H9 (cell line): ENCODE results near the gene APBB2. TPM values are rescaled to one million over a fixed set of nuclear protein-coding genes. Genes with fewer than 3 reads are reported as not detected.

Experiments
- DNase-seq: peaks from one replicate; pipeline ENCODE4 v3.0.0-alpha.2; 2017
- H2AFZ ChIP-seq: one replicate; pipeline ENCODE4 v1.6.1; 2013; ENCODE audit warnings: mild to moderate bottlenecking, low read length, control low read depth, moderate library complexity
- H2AK5ac ChIP-seq: 2 replicates; pipeline ENCODE4 v1.6.1; 2013; ENCODE audit warnings: low read length, control low read depth, mixed read lengths; ENCODE audit not compliant: insufficient read length
- H2BK120ac ChIP-seq: one replicate; pipeline ENCODE4 v1.6.1; 2013; ENCODE audit warnings: low read depth, mild to moderate bottlenecking, low read length, control low read depth, inconsistent platforms; ENCODE audit not compliant: poor library complexity, severe bottlenecking
- H2BK12ac ChIP-seq: 2 replicates; pipeline ENCODE4 v1.6.1; 2013; ENCODE audit warnings: low read length, control low read depth, mixed read lengths, low read depth; ENCODE audit not compliant: insufficient read length
- H2BK15ac ChIP-seq: 2 replicates; pipeline ENCODE4 v1.6.1; 2013; ENCODE audit warnings: low read depth, low read length, control low read depth
- H2BK20ac ChIP-seq: one replicate; pipeline ENCODE4 v1.6.1; 2013; ENCODE audit warnings: low read depth, mild to moderate bottlenecking, low read length, control low read depth, inconsistent platforms; ENCODE audit not compliant: poor library complexity, severe bottlenecking
- H2BK5ac ChIP-seq: 2 replicates; pipeline ENCODE4 v1.6.1; 2013; ENCODE audit warnings: low read length, control low read depth, mixed read lengths; ENCODE audit not compliant: insufficient read length
- H3K14ac ChIP-seq: 2 replicates; pipeline ENCODE4 v1.6.1; 2013; ENCODE audit warnings: low read length, control low read depth; ENCODE audit not compliant: insufficient read depth
- H3K18ac ChIP-seq: 2 replicates; pipeline ENCODE4 v1.6.1; 2013; ENCODE audit warnings: low read depth, mild to moderate bottlenecking, mixed read lengths, low read length, control low read depth; ENCODE audit not compliant: insufficient read length
- H3K23ac ChIP-seq: 2 replicates; pipeline ENCODE4 v1.6.1; 2013; ENCODE audit warnings: low read length, control low read depth, mixed read lengths, low read depth; ENCODE audit not compliant: insufficient read length
- H3K23me2 ChIP-seq: 2 replicates; pipeline ENCODE4 v1.6.1; 2013; ENCODE audit warnings: low read depth, mild to moderate bottlenecking, mixed read lengths, low read length, control low read depth; ENCODE audit not compliant: insufficient read length, poor library complexity, severe bottlenecking
- H3K27ac ChIP-seq: 2 replicates; pipeline ENCODE4 v1.5.1; 2013; ENCODE audit warnings: low read length, control low read depth, mixed read lengths, low read depth; ENCODE audit not compliant: insufficient read length
- H3K27me3 ChIP-seq: 2 replicates; pipeline ENCODE4 v1.6.1; 2013; ENCODE audit warnings: low read length, control low read depth, inconsistent platforms; ENCODE audit not compliant: insufficient read depth
- H3K4ac ChIP-seq: 2 replicates; pipeline ENCODE4 v1.6.1; 2013; ENCODE audit warnings: low read depth, mild to moderate bottlenecking, control low read depth, inconsistent platforms, low read length, moderate library complexity
- H3K4me1 ChIP-seq: 2 replicates; pipeline ENCODE4 v1.6.1; 2013; ENCODE audit warnings: low read length, control low read depth, inconsistent platforms; ENCODE audit not compliant: insufficient read depth
- H3K4me2 ChIP-seq: 2 replicates; pipeline ENCODE4 v1.6.1; 2013; ENCODE audit warnings: low read length, control low read depth, mixed read lengths; ENCODE audit not compliant: insufficient read length, insufficient read depth
- H3K56ac ChIP-seq: 2 replicates; pipeline ENCODE4 v1.6.1; 2013; ENCODE audit warnings: low read depth, mild to moderate bottlenecking, mixed read lengths, low read length, control low read depth; ENCODE audit not compliant: insufficient read length
- H3K79me1 ChIP-seq: 2 replicates; pipeline ENCODE4 v1.6.1; 2013; ENCODE audit warnings: low read depth, mild to moderate bottlenecking, moderate library complexity, low read length, control low read depth, inconsistent platforms; ENCODE audit not compliant: insufficient read depth, poor library complexity, severe bottlenecking
- H3K79me2 ChIP-seq: 2 replicates; pipeline ENCODE4 v1.6.1; 2013; ENCODE audit warnings: low read length, control low read depth, inconsistent platforms; ENCODE audit not compliant: insufficient read depth
- H3K9ac ChIP-seq: 2 replicates; pipeline ENCODE4 v1.6.1; 2013; ENCODE audit warnings: low read length, control low read depth, mixed read lengths; ENCODE audit not compliant: insufficient read length; ENCODE audit errors: extremely low read depth
- H3K9me3 ChIP-seq: one replicate; pipeline ENCODE4 v1.6.1; 2013; ENCODE audit warnings: low read depth, low read length, inconsistent platforms; ENCODE audit not compliant: control insufficient read depth
- H3T11ph ChIP-seq: one replicate; pipeline ENCODE4 v1.6.1; 2013; ENCODE audit warnings: mild to moderate bottlenecking, low read length, control low read depth, inconsistent platforms
- H4K20me1 ChIP-seq: one replicate; pipeline ENCODE4 v1.6.1; 2013; ENCODE audit not compliant: control insufficient read depth, insufficient read length, insufficient read depth
- H4K5ac ChIP-seq: 2 replicates; pipeline ENCODE4 v1.6.1; 2013; ENCODE audit warnings: low read depth, mild to moderate bottlenecking, mixed read lengths, low read length, control low read depth; ENCODE audit not compliant: insufficient read length
- H4K8ac ChIP-seq: replicated peaks from 2 replicates; pipeline ENCODE4 v1.6.1; 2013; ENCODE audit warnings: low read length, control low read depth, mixed read lengths, low read depth; ENCODE audit not compliant: insufficient read length
- H4K91ac ChIP-seq: 2 replicates; pipeline ENCODE4 v1.6.1; 2013; ENCODE audit warnings: low read depth, mild to moderate bottlenecking, moderate library complexity, mixed read lengths, low read length, control low read depth; ENCODE audit not compliant: insufficient read length
- H3K27ac Mint-ChIP-seq, 3 experiments: 2 replicates in 2 of 3; 3 replicates in 1 of 3; pipeline ENCODE4 v1.8.0; 2020 to 2021; ENCODE audit warnings: mixed read lengths in 3 of 3, mild to moderate bottlenecking in 1 of 3, moderate library complexity in 1 of 3
- H3K27me3 Mint-ChIP-seq: 2 replicates; pipeline ENCODE4 v1.8.0; 2021; ENCODE audit warnings: low read depth, mild to moderate bottlenecking, moderate library complexity, mixed read lengths
- H3K36me3 Mint-ChIP-seq, 3 experiments: 2 replicates in 2 of 3; 3 replicates in 1 of 3; pipeline ENCODE4 v1.8.0; 2020 to 2021; ENCODE audit warnings: low read depth in 3 of 3, mixed read lengths in 3 of 3; ENCODE audit not compliant: insufficient read depth in 1 of 3
- H3K4me1 Mint-ChIP-seq, 2 experiments: 2 replicates each; pipeline ENCODE4 v1.8.0; 2020; ENCODE audit warnings: mixed read lengths in 2 of 2
- H3K4me3 Mint-ChIP-seq, 2 experiments: 2 replicates in 1 of 2; 3 replicates in 1 of 2; pipeline ENCODE4 v1.8.0; 2020 to 2021; ENCODE audit warnings: mild to moderate bottlenecking in 2 of 2, mixed read lengths in 2 of 2, moderate library complexity in 1 of 2
- H3K9me3 Mint-ChIP-seq, 2 experiments: 2 replicates in 1 of 2; 3 replicates in 1 of 2; pipeline ENCODE4 v1.8.0; 2020; ENCODE audit warnings: mild to moderate bottlenecking in 2 of 2, mixed read lengths in 2 of 2, moderate library complexity in 1 of 2
- CTCF ChIP-seq: fragments of 200-600 bp; sonication (generic); conservative IDR thresholded peaks from 3 replicates; pipeline ENCODE4 v1.8.0; 2021; ENCODE audit warnings: antibody characterized with exemption, mild to moderate bottlenecking
- WGBS: extraction: QIAGEN DNeasy Blood & Tissue Kit; methylation state at CpG from one replicate; pipeline ENCODE4 v1.1.7; 2013; ENCODE audit warnings: missing lambda C conversion rate, low lambda C conversion rate, mixed read lengths; ENCODE audit not compliant: insufficient read length; ENCODE audit errors: extremely low coverage; 5-methylcytosine and 5-hydroxymethylcytosine counted together
- total RNA-seq: library from RNA; stranded (reverse); gene quantifications from 2 replicates; pipeline ENCODE4 v1.2.1, GENCODE V29; 2021

APBB2 gene
- total RNA-seq, 1 experiment from 2014 or later, result 39.6 TPM

- Histone ChIP-seq H3K23ac (no peak overlapping the region), H2AK5ac (no peak overlapping the region), H4K20me1 (no peaks in the 10 kb centered on the region), H3K23me2 (no peaks in the 10 kb centered on the region), H3K14ac (no peak overlapping the region), H3T11ph (no peak overlapping the region), H2BK15ac (no peak overlapping the region), H3K56ac (no peak overlapping the region), H4K5ac (no peak overlapping the region), H3K79me2 (no peaks in the 10 kb centered on the region), H2BK120ac (no peak overlapping the region), H3K9ac (no peak overlapping the region), H3K4ac (no peak overlapping the region), H3K18ac (no peak overlapping the region), H3K27ac (no peak overlapping the region), H4K91ac (no peak overlapping the region), H3K9me3 (no peaks in the 10 kb centered on the region), H2AFZ (no peak overlapping the region), H3K4me1 (no peaks in the 10 kb centered on the region), H2BK5ac (no peak overlapping the region), H2BK12ac (no peak overlapping the region), H3K79me1 (no peaks in the 10 kb centered on the region), H4K8ac (no peak overlapping the region), H3K4me2 (no peak overlapping the region), H2BK20ac (no peak overlapping the region), H3K27me3 (no peaks in the 10 kb centered on the region)
- no CpG with 5 or more reads among the region's 1 CpG for WGBS
- no peak for TF ChIP-seq CTCF
- no peak overlapping the region for H3K27ac Mint-ChIP-seq
- no peaks in the 10 kb centered on the region for H3K36me3 Mint-ChIP-seq
- H3K4me3 Mint-ChIP-seq, result no peak overlapping the region
- H3K27me3 Mint-ChIP-seq, result no peaks in the 10 kb centered on the region; the same call in 1 of the 2 replicates
- no peaks in the 10 kb centered on the region for H3K9me3 Mint-ChIP-seq
- H3K4me1 Mint-ChIP-seq, result 0 out of 4 replicates have a peak, but pooled peaks cover 0 to 3% of the 10 kb centered on the region in 2 experiments
- no peak for DNase-seq
Measured at GRCh38 chr4:41236508-41236907, 22.2 kb upstream of the APBB2 start.
